ENCODE results near the gene PIRT.

The PIRT gene

DNA sequence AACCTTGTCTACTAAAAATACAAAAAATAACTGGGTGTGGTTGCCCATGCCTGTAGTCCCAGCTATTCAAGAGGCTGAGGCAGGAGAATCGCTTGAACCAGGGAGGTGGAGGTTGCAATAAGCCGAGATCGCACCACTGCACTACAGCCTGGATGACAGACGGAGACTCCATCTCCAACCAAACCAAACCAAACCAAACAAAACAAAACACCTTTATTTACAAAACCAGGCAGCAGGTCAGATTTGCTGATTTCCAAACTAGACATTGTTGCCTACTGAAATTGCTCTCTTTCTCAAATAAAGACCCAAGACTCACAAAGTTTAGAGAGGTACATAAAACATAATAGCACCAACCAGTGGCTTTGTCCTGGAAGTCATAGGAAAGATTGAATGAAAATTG, 28.3 kb downstream of the PIRT start:
- no peak for DNase-seq (ENCODE audit: low read depth, low spot score)
- TF ChIP-seq POLR2AphosphoS5 (IDR thresholded peaks at IDR 0.05; ENCODE audit: borderline replicate concordance, low read depth, low read length) (no peak), EZH2 (IDR thresholded peaks at IDR 0.05) (no peak), FOXP2 (optimal IDR thresholded peaks at IDR 0.05; ENCODE audit: control extremely low read depth, extremely low read length, insufficient read depth) (no peak)
- Histone ChIP-seq H3K27ac (no peak overlapping the region), H3K4me3 (no peak overlapping the region), H3K9ac (ENCODE audit: insufficient read length) (no peak overlapping the region), H3K9me3 (ENCODE audit: low read depth, low read length) (no peaks in the 10 kb centered on the region), H3K36me3 (ENCODE audit: insufficient read depth, low read length) (no peaks in the 10 kb centered on the region)

DNA sequence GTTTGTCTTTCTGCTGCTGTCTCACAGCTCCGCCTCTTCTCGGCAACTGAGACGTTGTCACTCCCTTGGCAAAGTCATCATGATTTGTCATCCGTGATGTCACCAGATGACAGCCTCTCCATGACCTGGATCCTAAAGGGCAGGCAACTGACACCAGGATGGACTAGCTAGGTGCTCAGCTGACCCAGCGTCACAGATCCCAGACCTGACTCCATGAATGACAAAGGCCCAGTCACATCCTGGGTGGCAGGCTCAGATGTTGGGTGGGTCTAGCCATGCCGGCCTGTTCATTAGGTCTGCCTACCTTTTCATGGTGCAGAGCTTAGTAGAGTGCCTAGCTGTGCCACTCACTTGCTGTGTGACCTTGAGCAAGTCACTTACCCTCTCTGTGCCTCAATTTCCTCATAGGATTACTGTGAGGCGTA, 30.2 kb downstream of the PIRT start:
- Histone ChIP-seq H3K9ac (ENCODE audit: insufficient read length) (no peak overlapping the region), H3K36me3 (ENCODE audit: insufficient read depth, low read length) (no peaks in the 10 kb centered on the region), H3K4me3 (no peak overlapping the region), H3K27ac (no peak overlapping the region), H3K9me3 (ENCODE audit: low read depth, low read length) (no peaks in the 10 kb centered on the region)
- DNase-seq (ENCODE audit: low read depth, low spot score), result no peak
- TF ChIP-seq POLR2AphosphoS5 (IDR thresholded peaks at IDR 0.05; ENCODE audit: borderline replicate concordance, low read depth, low read length) (no peak), EZH2 (IDR thresholded peaks at IDR 0.05) (no peak), FOXP2 (optimal IDR thresholded peaks at IDR 0.05; ENCODE audit: control extremely low read depth, extremely low read length, insufficient read depth) (no peak)

DNA sequence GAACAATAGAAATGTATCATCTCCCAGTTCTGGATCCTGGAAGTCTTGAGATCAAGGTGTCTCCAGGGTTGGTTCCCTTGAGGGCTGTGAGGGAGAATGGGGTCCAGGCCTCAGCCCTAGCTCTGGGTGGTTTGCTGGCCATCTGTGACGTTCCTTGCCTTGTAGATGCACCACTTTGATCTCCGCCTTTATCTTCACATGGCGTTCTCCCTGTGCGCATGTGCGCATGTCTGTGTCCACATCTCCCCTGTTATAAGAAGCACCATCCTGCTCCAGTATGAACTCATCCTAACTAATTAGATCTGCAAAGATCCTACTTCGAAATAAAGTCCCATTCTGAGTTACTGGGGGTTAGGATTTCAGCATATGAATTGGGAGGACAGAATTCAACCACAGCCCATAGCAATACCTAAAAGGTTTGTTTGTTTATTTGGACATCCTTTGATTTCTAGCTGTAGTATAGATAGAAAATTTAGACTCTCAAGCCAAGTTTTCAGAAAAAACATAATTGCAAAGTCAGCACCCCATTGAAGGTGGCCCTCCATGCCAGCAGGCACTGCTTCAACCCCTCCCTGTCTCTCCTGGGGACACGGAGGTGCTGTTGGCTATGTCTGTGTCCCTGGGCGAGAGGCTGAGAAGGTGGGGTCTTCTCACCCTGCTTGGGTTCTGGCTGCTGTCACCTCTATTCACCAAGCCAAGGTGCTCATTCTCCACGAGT, 31.2 kb downstream of the PIRT start:
- TF ChIP-seq FOXP2 (optimal IDR thresholded peaks at IDR 0.05; ENCODE audit: control extremely low read depth, extremely low read length, insufficient read depth), result no peak
- TF ChIP-seq EZH2 (IDR thresholded peaks at IDR 0.05), result no peak
- TF ChIP-seq POLR2AphosphoS5 (IDR thresholded peaks at IDR 0.05; ENCODE audit: borderline replicate concordance, low read depth, low read length), result no peak
- Histone ChIP-seq H3K36me3 (ENCODE audit: insufficient read depth, low read length) (no peaks in the 10 kb centered on the region), H3K4me3 (no peak overlapping the region), H3K27ac (no peak overlapping the region), H3K9me3 (ENCODE audit: low read depth, low read length) (no peaks in the 10 kb centered on the region), H3K9ac (ENCODE audit: insufficient read length) (no peak overlapping the region)
- DNase-seq (ENCODE audit: low read depth, low spot score), result no peak

DNA sequence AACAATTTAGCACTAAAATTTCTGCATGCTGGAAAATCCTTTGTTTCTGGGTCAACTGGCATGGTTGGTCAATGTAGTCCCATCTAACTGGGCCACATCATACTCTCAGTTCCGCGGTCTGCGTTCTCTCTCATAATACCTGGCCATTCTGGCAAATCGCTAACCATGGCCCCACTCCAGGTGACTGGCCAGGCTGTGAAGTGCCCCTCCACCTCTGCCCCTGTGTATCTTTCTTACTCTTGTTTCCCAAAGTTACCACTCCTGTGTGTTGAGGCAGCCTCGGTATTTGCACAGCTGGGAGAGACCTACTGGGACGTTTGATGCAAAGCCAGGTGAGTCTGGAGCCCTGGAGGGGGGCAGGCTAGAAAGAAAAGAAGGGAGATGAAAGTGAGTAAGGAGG, 32.0 kb downstream of the PIRT start:
- Histone ChIP-seq H3K4me3 (no peak overlapping the region), H3K9me3 (ENCODE audit: low read depth, low read length) (no peaks in the 10 kb centered on the region), H3K9ac (ENCODE audit: insufficient read length) (no peak overlapping the region), H3K27ac (no peak overlapping the region), H3K36me3 (ENCODE audit: insufficient read depth, low read length) (no peaks in the 10 kb centered on the region)
- no peak for TF ChIP-seq FOXP2 (optimal IDR thresholded peaks at IDR 0.05; ENCODE audit: control extremely low read depth, extremely low read length, insufficient read depth)
- TF ChIP-seq POLR2AphosphoS5 (IDR thresholded peaks at IDR 0.05; ENCODE audit: borderline replicate concordance, low read depth, low read length), result no peak
- no peak for TF ChIP-seq EZH2 (IDR thresholded peaks at IDR 0.05)
- no peak for DNase-seq (ENCODE audit: low read depth, low spot score)

DNA sequence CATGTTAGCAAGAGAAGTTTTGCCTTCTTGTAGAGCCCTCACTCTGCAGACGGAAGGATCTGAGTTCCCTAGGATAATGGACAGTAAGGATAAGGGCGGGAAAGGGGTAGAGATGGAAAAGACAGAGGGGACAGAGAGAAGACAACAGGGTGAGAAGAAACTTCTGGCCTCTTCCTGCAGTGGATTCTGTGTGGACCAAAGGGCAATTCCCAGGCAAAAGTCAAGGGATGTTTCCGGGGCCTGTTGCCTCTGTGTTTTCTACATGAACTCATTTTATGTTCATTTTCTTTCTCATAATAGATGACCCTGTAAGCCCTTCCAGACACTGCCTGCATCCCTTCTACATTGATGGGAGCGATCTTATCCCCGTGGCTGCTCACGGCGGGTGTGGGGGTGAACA, 33.3 kb downstream of the PIRT start:
- no peak for TF ChIP-seq FOXP2 (optimal IDR thresholded peaks at IDR 0.05; ENCODE audit: control extremely low read depth, extremely low read length, insufficient read depth)
- TF ChIP-seq POLR2AphosphoS5 (IDR thresholded peaks at IDR 0.05; ENCODE audit: borderline replicate concordance, low read depth, low read length), result no peak
- TF ChIP-seq EZH2 (IDR thresholded peaks at IDR 0.05), result no peak
- H3K4me3 ChIP-seq, result no peak overlapping the region
- no peak for DNase-seq (ENCODE audit: low read depth, low spot score)
- no peaks in the 10 kb centered on the region for H3K9me3 ChIP-seq (ENCODE audit: low read depth, low read length)
- no peak overlapping the region for H3K9ac ChIP-seq (ENCODE audit: insufficient read length)
- H3K27ac ChIP-seq, result no peak overlapping the region
- H3K36me3 ChIP-seq (ENCODE audit: insufficient read depth, low read length), result no peaks in the 10 kb centered on the region

DNA sequence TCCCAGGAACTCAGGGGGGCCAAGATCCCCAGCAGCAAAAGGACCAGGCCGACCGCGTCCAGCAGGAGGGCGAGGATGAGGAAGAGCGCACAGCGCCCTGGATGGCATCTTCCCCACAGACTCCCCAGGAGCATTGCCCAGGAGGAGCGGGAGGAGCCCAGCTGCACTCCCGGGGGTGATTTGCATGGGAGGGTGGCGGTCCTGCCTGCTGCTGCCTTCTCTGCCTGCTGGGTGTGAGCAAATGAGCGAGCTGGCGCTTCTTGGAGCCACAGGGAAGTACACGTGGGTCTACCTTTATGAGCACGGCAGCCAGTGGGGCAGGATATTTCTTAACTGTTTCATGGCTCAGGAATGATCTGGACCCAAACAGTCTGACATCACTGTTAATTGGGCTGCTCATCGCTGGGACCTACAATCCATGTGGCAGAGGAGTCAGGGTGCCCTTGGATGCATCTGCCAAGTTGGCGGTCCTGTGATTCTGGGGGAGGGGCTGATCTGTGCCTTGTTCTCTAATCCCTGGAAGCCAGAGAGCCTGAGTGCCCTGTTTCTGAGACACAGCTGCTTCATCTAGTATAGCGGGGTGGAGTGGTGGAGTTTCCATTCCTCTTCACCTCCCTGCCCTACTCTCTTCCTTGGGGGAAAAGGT, 33.9 kb downstream of the PIRT start, which contains the start of gene TMEM238L:
TMEM238L (minus strand) TSS at position 270 of the 646 bp plus-strand sequence; CDS start at position 134, 136 bp downstream.
- TF ChIP-seq EZH2 (IDR thresholded peaks at IDR 0.05), result no peak
- no peak for TF ChIP-seq POLR2AphosphoS5 (IDR thresholded peaks at IDR 0.05; ENCODE audit: borderline replicate concordance, low read depth, low read length)
- no peak for TF ChIP-seq FOXP2 (optimal IDR thresholded peaks at IDR 0.05; ENCODE audit: control extremely low read depth, extremely low read length, insufficient read depth)
- H3K27ac ChIP-seq, result no peak within 1 kb of the TSS
- H3K9ac ChIP-seq (ENCODE audit: insufficient read length), result no peak within 1 kb of the TSS
- no peaks in the 10 kb centered on the region for H3K9me3 ChIP-seq (ENCODE audit: low read depth, low read length)
- no peak within 1 kb of the TSS for H3K4me3 ChIP-seq
- no peak for DNase-seq (ENCODE audit: low read depth, low spot score)
- no peaks in the 10 kb centered on the region for H3K36me3 ChIP-seq (ENCODE audit: insufficient read depth, low read length)

DNA sequence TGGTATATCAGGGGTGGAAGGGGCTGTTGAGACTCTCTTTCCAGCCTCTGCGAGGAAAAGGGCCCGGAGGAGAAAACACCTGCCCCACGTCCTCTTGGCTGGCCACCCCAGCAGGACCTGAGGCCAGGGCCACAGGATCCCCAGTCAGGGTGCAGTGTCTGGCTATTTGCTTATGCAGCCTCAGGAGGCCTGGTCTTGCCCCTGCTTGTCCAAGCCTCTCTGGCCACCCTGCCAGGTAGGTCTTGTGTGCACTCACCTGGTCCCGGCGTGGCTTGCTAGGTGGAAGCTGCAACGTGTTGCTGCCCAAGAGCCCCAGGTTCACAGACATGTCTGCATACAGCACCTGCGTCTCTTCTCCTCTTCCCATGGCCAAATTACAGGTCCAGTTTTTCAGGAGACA, 34.5 kb downstream of the PIRT start:
- H3K9me3 ChIP-seq (ENCODE audit: low read depth, low read length), result no peaks in the 10 kb centered on the region
- H3K4me3 ChIP-seq, result no peak overlapping the region
- no peak for TF ChIP-seq EZH2 (IDR thresholded peaks at IDR 0.05)
- no peak for TF ChIP-seq POLR2AphosphoS5 (IDR thresholded peaks at IDR 0.05; ENCODE audit: borderline replicate concordance, low read depth, low read length)
- TF ChIP-seq FOXP2 (optimal IDR thresholded peaks at IDR 0.05; ENCODE audit: control extremely low read depth, extremely low read length, insufficient read depth), result no peak
- H3K27ac ChIP-seq, result no peak overlapping the region
- no peaks in the 10 kb centered on the region for H3K36me3 ChIP-seq (ENCODE audit: insufficient read depth, low read length)
- DNase-seq (ENCODE audit: low read depth, low spot score), result no peak
- H3K9ac ChIP-seq (ENCODE audit: insufficient read length), result no peak overlapping the region

DNA sequence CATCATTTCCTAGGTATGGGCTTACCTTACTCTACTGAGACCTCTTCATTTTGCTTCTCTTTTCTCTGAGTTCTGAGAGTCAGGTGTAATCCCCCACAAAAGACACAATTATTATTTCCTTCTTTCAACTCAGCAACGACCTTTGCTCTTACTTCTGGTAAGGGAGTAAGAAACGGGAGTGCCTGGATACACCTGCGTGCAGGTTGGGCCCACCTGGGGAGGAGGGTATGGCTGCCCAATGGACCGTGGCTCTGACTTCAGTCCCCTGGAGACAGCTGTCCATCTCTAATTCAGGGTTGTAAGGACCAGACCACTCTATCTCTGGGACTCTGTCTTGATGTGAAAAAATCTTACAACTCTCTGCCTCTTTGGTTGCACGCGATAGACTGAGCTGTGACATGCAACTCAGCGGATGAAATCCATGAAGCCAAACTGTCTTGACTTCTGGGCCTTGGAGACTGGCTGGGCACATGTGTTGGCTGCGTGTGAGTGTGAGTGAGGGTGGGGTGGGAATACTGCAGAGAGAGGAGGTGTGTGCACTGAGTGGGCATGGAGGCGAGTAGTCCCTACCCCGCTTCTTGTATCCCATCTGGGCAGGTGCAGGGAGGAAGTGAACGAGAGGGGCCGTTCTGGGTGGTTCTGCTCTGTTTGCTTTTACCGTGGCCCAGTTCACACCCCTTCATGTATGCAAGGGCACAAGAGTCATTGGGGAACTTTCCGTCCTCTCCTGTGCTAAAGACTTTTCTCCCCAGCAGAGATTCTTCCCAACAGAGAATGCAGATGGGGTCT, 35.2 kb downstream of the PIRT start:
- H3K9me3 ChIP-seq (ENCODE audit: low read depth, low read length), result no peaks in the 10 kb centered on the region
- H3K27ac ChIP-seq, result no peak overlapping the region
- DNase-seq (ENCODE audit: low read depth, low spot score), result no peak
- H3K36me3 ChIP-seq (ENCODE audit: insufficient read depth, low read length), result no peaks in the 10 kb centered on the region
- H3K4me3 ChIP-seq, result no peak overlapping the region
- TF ChIP-seq POLR2AphosphoS5 (IDR thresholded peaks at IDR 0.05; ENCODE audit: borderline replicate concordance, low read depth, low read length) (no peak), FOXP2 (optimal IDR thresholded peaks at IDR 0.05; ENCODE audit: control extremely low read depth, extremely low read length, insufficient read depth) (no peak)
- no peak overlapping the region for H3K9ac ChIP-seq (ENCODE audit: insufficient read length)

Measured in SK-N-MC (cell line).